ENCODE data around the gene PARP1.

The PARP1 gene

GRCh38 chr1:226417350-226417749 lies 9.5 kb upstream of the PARP1 start:
- Histone ChIP-seq H3K4ac (ENCODE audit: low read depth, low read length) (no peak overlapping the region), H3K18ac (ENCODE audit: low read length) (no peak overlapping the region), H3K36me3 (ENCODE audit: control insufficient read depth, insufficient read depth, low read length) (no peaks in the 10 kb centered on the region), H2BK120ac (ENCODE audit: low read depth, low read length) (no peak overlapping the region), H3K4me3 (ENCODE audit: low read length) (no peak overlapping the region), H3K27ac (ENCODE audit: low read depth, low read length) (no peak overlapping the region), H2AK5ac (ENCODE audit: low read length) (no peak overlapping the region), H2BK5ac (ENCODE audit: low read length) (no peak overlapping the region), H3K23ac (ENCODE audit: low read length) (no peak overlapping the region), H3K4me2 (ENCODE audit: low read length) (no peak overlapping the region), H3K27me3 (ENCODE audit: insufficient read depth, low read length, poor library complexity) (no peaks in the 10 kb centered on the region), H4K5ac (ENCODE audit: low read length) (no peak overlapping the region), H3K56ac (ENCODE audit: low read length) (no peak overlapping the region), H2BK15ac (replicated peaks; ENCODE audit: low read depth) (no peak overlapping the region), H3K79me2 (ENCODE audit: control insufficient read depth, insufficient read depth, low read length) (no peaks in the 10 kb centered on the region), H4K8ac (ENCODE audit: low read depth, low read length) (no peak overlapping the region), H3K9ac (ENCODE audit: low read length) (no peak overlapping the region), H3K4me1 (ENCODE audit: control insufficient read depth, low read depth, low read length) (peaks cover 5% of the 10 kb centered on the region), H3K79me1 (ENCODE audit: low read length) (no peaks in the 10 kb centered on the region)
- WGBS (ENCODE audit: extremely low coverage, insufficient coverage, low lambda C conversion rate) = no CpG with 5 or more reads among the region's 6 CpGs
- DNase-seq = no peak

- Histone ChIP-seq H3K36me3 (ENCODE audit: control insufficient read depth, insufficient read depth, low read length) (no peaks in the 10 kb centered on the region), H2BK15ac (replicated peaks; ENCODE audit: low read depth) (no peak overlapping the region), H3K27me3 (ENCODE audit: insufficient read depth, low read length, poor library complexity) (no peaks in the 10 kb centered on the region), H2AK5ac (ENCODE audit: low read length) (no peak overlapping the region), H3K9ac (ENCODE audit: low read length) (no peak overlapping the region), H2BK5ac (ENCODE audit: low read length) (peak overlapping the region; percentile 42), H4K8ac (ENCODE audit: low read depth, low read length) (no peak overlapping the region), H3K4ac (ENCODE audit: low read depth, low read length) (no peak overlapping the region), H3K18ac (ENCODE audit: low read length) (no peak overlapping the region), H3K4me1 (ENCODE audit: control insufficient read depth, low read depth, low read length) (peaks cover 5% of the 10 kb centered on the region), H2BK120ac (ENCODE audit: low read depth, low read length) (no peak overlapping the region), H3K56ac (ENCODE audit: low read length) (peak overlapping the region; percentile 46), H3K27ac (ENCODE audit: low read depth, low read length) (no peak overlapping the region), H3K4me3 (ENCODE audit: low read length) (no peak overlapping the region), H3K23ac (ENCODE audit: low read length) (peak overlapping the region; percentile 68), H4K5ac (ENCODE audit: low read length) (no peak overlapping the region), H3K79me2 (ENCODE audit: control insufficient read depth, insufficient read depth, low read length) (no peaks in the 10 kb centered on the region), H3K4me2 (ENCODE audit: low read length) (no peak overlapping the region), H3K79me1 (ENCODE audit: low read length) (no peaks in the 10 kb centered on the region)
- WGBS (ENCODE audit: extremely low coverage, insufficient coverage, low lambda C conversion rate) = no CpG with 5 or more reads among the region's 11 CpGs
- peak; percentile 81 for DNase-seq
Observed at GRCh38 chr1:226414098-226414698, 6.3 kb upstream of the PARP1 start.

- no peak overlapping the region for H3K9ac ChIP-seq (ENCODE audit: low read length)
- H3K36me3 ChIP-seq (ENCODE audit: control insufficient read depth, insufficient read depth, low read length) = no peaks in the 10 kb centered on the region
- no peak for DNase-seq
- H2AK5ac ChIP-seq (ENCODE audit: low read length) = no peak overlapping the region
- H3K18ac ChIP-seq (ENCODE audit: low read length) = no peak overlapping the region
- no peak overlapping the region for H4K8ac ChIP-seq (ENCODE audit: low read depth, low read length)
- no peak overlapping the region for H3K4ac ChIP-seq (ENCODE audit: low read depth, low read length)
- peaks cover 7% of the 10 kb centered on the region for H3K4me1 ChIP-seq (ENCODE audit: control insufficient read depth, low read depth, low read length)
- H3K27ac ChIP-seq (ENCODE audit: low read depth, low read length) = no peak overlapping the region
- H2BK5ac ChIP-seq (ENCODE audit: low read length) = no peak overlapping the region
- no peak overlapping the region for H3K23ac ChIP-seq (ENCODE audit: low read length)
- no CpG with 5 or more reads among the region's 5 CpGs for WGBS (ENCODE audit: extremely low coverage, insufficient coverage, low lambda C conversion rate)
- H2BK120ac ChIP-seq (ENCODE audit: low read depth, low read length) = no peak overlapping the region
- no peak overlapping the region for H2BK15ac ChIP-seq (replicated peaks; ENCODE audit: low read depth)
- H3K79me1 ChIP-seq (ENCODE audit: low read length) = peaks cover 2% of the 10 kb centered on the region
- H3K56ac ChIP-seq (ENCODE audit: low read length) = no peak overlapping the region
- no peaks in the 10 kb centered on the region for H3K27me3 ChIP-seq (ENCODE audit: insufficient read depth, low read length, poor library complexity)
- peaks cover 8% of the 10 kb centered on the region for H3K79me2 ChIP-seq (ENCODE audit: control insufficient read depth, insufficient read depth, low read length)
- no peak overlapping the region for H3K4me3 ChIP-seq (ENCODE audit: low read length)
- no peak overlapping the region for H3K4me2 ChIP-seq (ENCODE audit: low read length)
- H4K5ac ChIP-seq (ENCODE audit: low read length) = no peak overlapping the region
Observed at GRCh38 chr1:226411619-226412018, 3.7 kb upstream of the PARP1 start.

GRCh38 chr1:226410958-226411357 lies 3.1 kb upstream of the PARP1 start:
- Histone ChIP-seq H3K18ac (ENCODE audit: low read length) (no peak overlapping the region), H3K79me2 (ENCODE audit: control insufficient read depth, insufficient read depth, low read length) (peaks cover 14% of the 10 kb centered on the region), H4K5ac (ENCODE audit: low read length) (no peak overlapping the region), H3K4ac (ENCODE audit: low read depth, low read length) (no peak overlapping the region), H3K4me1 (ENCODE audit: control insufficient read depth, low read depth, low read length) (peaks cover 10% of the 10 kb centered on the region), H2BK15ac (replicated peaks; ENCODE audit: low read depth) (no peak overlapping the region), H2AK5ac (ENCODE audit: low read length) (no peak overlapping the region), H3K27ac (ENCODE audit: low read depth, low read length) (no peak overlapping the region), H3K4me2 (ENCODE audit: low read length) (no peak overlapping the region), H3K4me3 (ENCODE audit: low read length) (no peak overlapping the region), H2BK5ac (ENCODE audit: low read length) (no peak overlapping the region), H3K79me1 (ENCODE audit: low read length) (peaks cover 4% of the 10 kb centered on the region), H3K23ac (ENCODE audit: low read length) (no peak overlapping the region), H2BK120ac (ENCODE audit: low read depth, low read length) (no peak overlapping the region), H3K27me3 (ENCODE audit: insufficient read depth, low read length, poor library complexity) (no peaks in the 10 kb centered on the region), H4K8ac (ENCODE audit: low read depth, low read length) (no peak overlapping the region), H3K36me3 (ENCODE audit: control insufficient read depth, insufficient read depth, low read length) (no peaks in the 10 kb centered on the region), H3K9ac (ENCODE audit: low read length) (no peak overlapping the region), H3K56ac (ENCODE audit: low read length) (no peak overlapping the region)
- WGBS (ENCODE audit: extremely low coverage, insufficient coverage, low lambda C conversion rate) = no CpG with 5 or more reads among the region's 2 CpGs
- no peak for DNase-seq

- H2BK5ac ChIP-seq (ENCODE audit: low read length) = no peak overlapping the region
- no peak overlapping the region for H4K8ac ChIP-seq (ENCODE audit: low read depth, low read length)
- no peak overlapping the region for H3K18ac ChIP-seq (ENCODE audit: low read length)
- H3K4me2 ChIP-seq (ENCODE audit: low read length) = no peak overlapping the region
- DNase-seq = no peak
- H3K9ac ChIP-seq (ENCODE audit: low read length) = no peak overlapping the region
- no peak overlapping the region for H3K56ac ChIP-seq (ENCODE audit: low read length)
- WGBS (ENCODE audit: extremely low coverage, insufficient coverage, low lambda C conversion rate) = no CpG with 5 or more reads among the region's 4 CpGs
- no peak overlapping the region for H3K4me3 ChIP-seq (ENCODE audit: low read length)
- H3K4ac ChIP-seq (ENCODE audit: low read depth, low read length) = no peak overlapping the region
- no peak overlapping the region for H2BK15ac ChIP-seq (replicated peaks; ENCODE audit: low read depth)
- peaks cover 26% of the 10 kb centered on the region for H3K79me2 ChIP-seq (ENCODE audit: control insufficient read depth, insufficient read depth, low read length)
- H3K79me1 ChIP-seq (ENCODE audit: low read length) = peaks cover 7% of the 10 kb centered on the region
- no peak overlapping the region for H3K27ac ChIP-seq (ENCODE audit: low read depth, low read length)
- no peaks in the 10 kb centered on the region for H3K36me3 ChIP-seq (ENCODE audit: control insufficient read depth, insufficient read depth, low read length)
- peaks cover 15% of the 10 kb centered on the region for H3K4me1 ChIP-seq (ENCODE audit: control insufficient read depth, low read depth, low read length)
- no peak overlapping the region for H2AK5ac ChIP-seq (ENCODE audit: low read length)
- H3K27me3 ChIP-seq (ENCODE audit: insufficient read depth, low read length, poor library complexity) = no peaks in the 10 kb centered on the region
- H4K5ac ChIP-seq (ENCODE audit: low read length) = no peak overlapping the region
- H3K23ac ChIP-seq (ENCODE audit: low read length) = no peak overlapping the region
- no peak overlapping the region for H2BK120ac ChIP-seq (ENCODE audit: low read depth, low read length)
Observed at GRCh38 chr1:226409392-226409791, 1.5 kb upstream of the PARP1 start.

Measured in mesendoderm (in vitro differentiated cells).